CD4-positive, CD25-positive, alpha-beta regulatory T cell (primary cell): ENCODE results near the gene SPCS1. TPM values are rescaled to one million over a fixed set of nuclear protein-coding genes. Genes with fewer than 3 reads are reported as not detected.

Experiments
- ATAC-seq, 2 donors: fragments of 150-1000 bp; cut with Tn5 transposase; one replicate each; pipeline ENCODE4 v1.10.0; 2021; ENCODE audit warnings: low read depth in 2 of 2, moderate number of reproducible peaks in 2 of 2, moderate library complexity in 1 of 2
- DNase-seq, 3 donors: peaks; one replicate each; pipeline versions ENCODE4 v3.0.0 to v3.0.0-alpha.2; 2012 to 2022; ENCODE audit warnings: mixed read lengths in 1 of 3
- H3K27ac ChIP-seq: one replicate; pipeline ENCODE4 v1.7.0; 2013; ENCODE audit warnings: mild to moderate bottlenecking, low read length; ENCODE audit not compliant: insufficient read depth, poor library complexity, severe bottlenecking
- H3K27me3 ChIP-seq: one replicate; pipeline ENCODE4 v1.7.0; 2013; ENCODE audit warnings: low read length; ENCODE audit not compliant: control insufficient read depth, insufficient read depth
- H3K36me3 ChIP-seq: one replicate; pipeline ENCODE4 v1.7.0; 2013; ENCODE audit warnings: mild to moderate bottlenecking, low read length, moderate library complexity; ENCODE audit not compliant: control insufficient read depth, insufficient read depth
- H3K4me1 ChIP-seq: 2 replicates; pipeline ENCODE4 v1.7.0; 2013; ENCODE audit warnings: mild to moderate bottlenecking, low read length; ENCODE audit not compliant: insufficient read depth, control insufficient read depth, poor library complexity, severe bottlenecking
- H3K4me3 ChIP-seq: one replicate; pipeline ENCODE4 v1.7.0; 2013; ENCODE audit warnings: low read depth, mild to moderate bottlenecking, low read length, moderate library complexity
- H3K9me3 ChIP-seq, 2 experiments: 1 replicate in 1 of 2; 2 replicates in 1 of 2; pipeline ENCODE4 v1.7.0; 2013; ENCODE audit warnings: low read length in 2 of 2, mild to moderate bottlenecking in 1 of 2, moderate library complexity in 1 of 2; ENCODE audit not compliant: control insufficient read depth in 2 of 2
- H3K27ac Mint-ChIP-seq, 3 donors: one replicate each; pipeline ENCODE4 v1.8.0; 2020 to 2022; ENCODE audit warnings: mild to moderate bottlenecking in 3 of 3, mixed read lengths in 3 of 3, moderate library complexity in 2 of 3
- H3K27me3 Mint-ChIP-seq: one replicate; pipeline ENCODE4 v1.8.0; 2022; ENCODE audit warnings: mild to moderate bottlenecking, mixed read lengths
- H3K36me3 Mint-ChIP-seq: one replicate; pipeline ENCODE4 v1.8.0; 2020; ENCODE audit warnings: mixed read lengths
- H3K4me1 Mint-ChIP-seq, 4 donors: one replicate each; pipeline ENCODE4 v1.8.0; 2020 to 2022; ENCODE audit warnings: mixed read lengths in 4 of 4, mild to moderate bottlenecking in 1 of 4
- H3K4me3 Mint-ChIP-seq, 4 donors: one replicate each; pipeline ENCODE4 v1.8.0; 2020 to 2022; ENCODE audit warnings: mild to moderate bottlenecking in 4 of 4, mixed read lengths in 4 of 4, moderate library complexity in 3 of 4
- H3K9me3 Mint-ChIP-seq, 7 donors: one replicate each; pipeline ENCODE4 v1.8.0; 2020 to 2022; ENCODE audit warnings: mixed read lengths in 7 of 7, mild to moderate bottlenecking in 3 of 7, moderate library complexity in 2 of 7
- polyA plus RNA-seq, 4 donors: library from polyadenylated mRNA; unstranded; fragments of 300-500 nt; fragmentation: Illumina TruSeq; gene quantifications; one replicate each; pipeline ENCODE4 v1.2.3, GENCODE V29; 2021
- total RNA-seq: library from RNA; stranded (reverse); gene quantifications from one replicate; pipeline ENCODE4 v1.2.3, GENCODE V29; 2022

Gene SPCS1
- total and polyA plus RNA-seq, 5 donors from 2014 or later: 57.6 to 318 (median 307) TPM

DNA sequence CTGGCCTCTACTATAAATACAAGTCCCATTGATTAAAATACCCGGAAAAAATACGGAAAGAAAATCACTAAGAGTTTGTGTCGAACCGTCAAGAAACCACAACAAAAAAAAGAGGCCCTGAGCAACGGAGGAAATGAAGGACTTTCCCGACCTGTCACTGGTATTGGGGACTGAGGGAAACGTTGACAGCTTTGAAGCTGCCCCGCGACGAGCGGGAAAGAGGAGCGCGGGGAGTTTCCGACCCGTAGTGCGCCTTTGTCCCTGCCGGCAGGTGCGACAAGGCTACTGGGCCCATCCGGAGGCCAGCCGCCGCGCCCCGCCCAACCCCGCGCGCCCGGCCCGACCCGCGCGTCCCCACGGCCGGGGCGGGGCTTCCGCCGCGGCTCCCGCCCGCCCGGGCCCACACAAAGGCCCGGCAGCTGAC is 20.6 kb upstream of the SPCS1 start:
- Histone ChIP-seq H3K4me3 (peak overlapping the region; percentile 90), H3K4me1 (peaks cover 28% of the 10 kb centered on the region)
- peaks cover 24% of the 10 kb centered on the region for H3K36me3 Mint-ChIP-seq

DNA sequence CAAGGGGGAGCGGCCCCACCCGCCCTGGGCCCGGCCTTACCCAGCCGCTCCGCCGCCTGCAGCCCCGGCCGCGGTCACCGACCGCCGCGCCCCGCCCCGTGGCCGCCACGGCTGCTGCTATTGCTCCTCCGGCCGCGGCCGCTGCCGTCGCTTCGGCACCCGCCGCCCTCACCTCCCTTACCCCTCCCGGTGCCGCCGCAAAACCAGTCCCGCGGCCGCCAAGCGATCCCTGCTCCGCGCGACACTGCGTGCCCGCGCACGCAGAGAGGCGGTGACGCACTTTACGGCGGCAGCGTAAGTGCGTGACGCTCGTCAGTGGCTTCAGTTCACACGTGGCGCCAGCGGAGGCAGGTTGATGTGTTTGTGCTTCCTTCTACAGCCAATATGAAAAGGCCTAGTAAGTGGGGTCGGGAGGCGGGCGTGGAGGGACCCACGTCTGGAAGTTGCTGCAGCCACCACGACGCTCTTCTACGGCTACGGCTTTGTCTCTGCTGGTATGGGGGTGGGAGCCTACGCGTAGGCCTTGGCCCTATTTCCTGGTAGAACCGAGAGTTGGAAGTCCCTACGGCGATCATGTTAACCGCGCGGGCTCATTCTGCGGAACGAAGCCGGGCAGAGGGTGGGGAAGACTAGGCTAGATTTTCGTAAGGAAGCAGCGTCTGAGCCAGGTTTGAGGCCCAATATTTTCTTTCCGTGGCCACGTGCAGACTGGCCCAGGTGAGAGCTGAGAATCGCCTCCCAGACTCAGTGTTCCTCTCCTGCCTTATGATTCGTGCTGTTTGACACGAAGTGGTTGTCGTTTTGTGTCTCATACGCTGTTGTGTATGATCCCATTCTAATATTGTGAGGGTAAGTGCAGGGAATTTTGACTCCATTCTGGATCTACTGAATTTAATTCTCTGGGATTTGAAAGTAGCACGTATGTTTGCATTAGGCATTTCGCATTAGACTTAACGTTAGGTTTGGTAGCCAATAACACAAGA is 19.9 kb upstream of the SPCS1 start, which contains the start of the genes GNL3 and PBRM1:
Gene GNL3, plus strand, starts transcription at position 324 of the 983 bp plus-strand sequence. Its CDS starts 61 bp downstream, at position 385.
Gene PBRM1, minus strand, starts transcription at position 205 of the 983 bp plus-strand sequence.
- Mint-ChIP-seq H3K27me3 (no peaks in the 10 kb centered on the region), H3K4me1 (peaks cover 20 to 72% (median 41%) of the 10 kb centered on the region in 4 donors), H3K9me3 (no peaks in the 10 kb centered on the region), H3K27ac (peak within 1 kb of the TSS; percentile 98 to 99 (median 98)), H3K36me3 (peaks cover 25% of the 10 kb centered on the region), H3K4me3 (peak within 1 kb of the TSS; percentile 94 to 99 (median 98))
- Histone ChIP-seq H3K4me1 (peaks cover 28% of the 10 kb centered on the region), H3K36me3 (peaks cover 39% of the 10 kb centered on the region), H3K9me3 (no peaks in the 10 kb centered on the region), H3K27me3 (no peaks in the 10 kb centered on the region), H3K4me3 (peak within 1 kb of the TSS; percentile 90), H3K27ac (peak within 1 kb of the TSS; percentile 91)
- peak; percentile 90 to 98 (median 93) for DNase-seq
- ATAC-seq: peak; percentile 89 to 91

More for the DNA sequence above, 20.6 kb upstream of the SPCS1 start:
- H3K27me3 Mint-ChIP-seq: no peaks in the 10 kb centered on the region
- H3K4me1 Mint-ChIP-seq: peaks cover 23 to 73% (median 42%) of the 10 kb centered on the region in 4 donors
- Histone ChIP-seq H3K36me3 (peaks cover 32% of the 10 kb centered on the region), H3K9me3 (no peaks in the 10 kb centered on the region), H3K27me3 (no peaks in the 10 kb centered on the region), H3K27ac (peak overlapping the region; percentile 91)
- DNase-seq (peak; percentile 66 to 81 (median 79)), ATAC-seq (peak; percentile 67 to 70)
- no peaks in the 10 kb centered on the region for H3K9me3 Mint-ChIP-seq
- peak overlapping the region; percentile 88 to 98 (median 94) for H3K27ac Mint-ChIP-seq
- H3K4me3 Mint-ChIP-seq: peak overlapping the region; percentile 92 to 97 (median 93)

DNA sequence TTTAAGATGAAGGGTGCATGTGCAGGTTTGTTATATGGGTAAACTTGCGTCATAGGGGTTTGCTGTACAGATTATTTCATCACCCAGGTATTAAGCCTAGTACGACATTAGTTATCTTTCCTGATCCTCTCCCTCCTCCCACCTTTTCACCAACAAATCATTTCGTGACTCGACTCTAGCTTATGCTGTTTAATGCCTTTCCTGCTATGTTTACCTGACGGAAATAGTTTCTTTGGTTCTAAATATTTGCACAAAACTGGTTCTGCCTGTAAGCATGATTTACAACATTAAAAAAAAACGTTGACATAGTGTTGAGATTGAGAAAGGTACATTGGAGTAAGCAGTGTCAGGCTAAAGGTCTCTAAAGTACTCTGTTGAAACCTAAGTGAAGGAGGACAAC is 17.6 kb upstream of the SPCS1 start:
- Mint-ChIP-seq H3K36me3 (peaks cover 31% of the 10 kb centered on the region), H3K4me1 (peaks cover 10 to 57% (median 31%) of the 10 kb centered on the region in 4 donors), H3K9me3 (no peaks in the 10 kb centered on the region), H3K27me3 (no peaks in the 10 kb centered on the region), H3K4me3 (peak overlapping the region in 3 of 4 donors; percentile 24 to 94 (median 79)), H3K27ac (peak overlapping the region in 1 of 3 donors; percentile 46)
- Histone ChIP-seq H3K9me3 (no peaks in the 10 kb centered on the region), H3K27me3 (no peaks in the 10 kb centered on the region), H3K36me3 (peaks cover 61% of the 10 kb centered on the region), H3K27ac (peak overlapping the region; percentile 91), H3K4me3 (no peak overlapping the region), H3K4me1 (peaks cover 28% of the 10 kb centered on the region)
- DNase-seq: no peak
- no peak for ATAC-seq

DNA sequence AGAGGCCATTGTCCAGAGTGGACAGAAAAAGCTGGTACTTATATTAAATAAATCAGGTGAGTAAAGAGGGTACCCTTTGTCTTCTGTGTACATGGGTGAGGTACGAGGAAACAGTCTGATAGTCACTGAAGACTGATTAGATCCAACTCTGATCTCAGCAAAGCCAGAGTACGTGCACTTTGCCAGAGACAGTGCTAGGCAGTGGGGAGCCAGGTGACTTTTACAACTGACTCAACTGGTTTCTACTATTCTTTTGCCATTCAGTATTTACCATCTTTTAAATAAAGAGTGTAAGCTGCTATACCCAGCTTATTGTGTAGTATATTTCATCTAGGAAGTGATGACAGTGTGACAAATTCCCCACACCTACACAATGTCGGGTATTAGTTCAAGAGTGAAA is 16.8 kb upstream of the SPCS1 start:
- DNase-seq (no peak), ATAC-seq (no peak)
- H3K27me3 Mint-ChIP-seq: no peaks in the 10 kb centered on the region
- Histone ChIP-seq H3K27me3 (no peaks in the 10 kb centered on the region), H3K4me3 (no peak overlapping the region), H3K4me1 (peaks cover 20% of the 10 kb centered on the region), H3K27ac (no peak overlapping the region), H3K36me3 (peaks cover 69% of the 10 kb centered on the region), H3K9me3 (no peaks in the 10 kb centered on the region)
- peaks cover 37% of the 10 kb centered on the region for H3K36me3 Mint-ChIP-seq
- no peaks in the 10 kb centered on the region for H3K9me3 Mint-ChIP-seq
- peak overlapping the region in 2 of 3 donors; percentile 32 to 54 for H3K27ac Mint-ChIP-seq
- peak overlapping the region in 1 of 4 donors; percentile 94 for H3K4me3 Mint-ChIP-seq
- H3K4me1 Mint-ChIP-seq: peaks cover 10 to 49% (median 34%) of the 10 kb centered on the region in 4 donors

DNA sequence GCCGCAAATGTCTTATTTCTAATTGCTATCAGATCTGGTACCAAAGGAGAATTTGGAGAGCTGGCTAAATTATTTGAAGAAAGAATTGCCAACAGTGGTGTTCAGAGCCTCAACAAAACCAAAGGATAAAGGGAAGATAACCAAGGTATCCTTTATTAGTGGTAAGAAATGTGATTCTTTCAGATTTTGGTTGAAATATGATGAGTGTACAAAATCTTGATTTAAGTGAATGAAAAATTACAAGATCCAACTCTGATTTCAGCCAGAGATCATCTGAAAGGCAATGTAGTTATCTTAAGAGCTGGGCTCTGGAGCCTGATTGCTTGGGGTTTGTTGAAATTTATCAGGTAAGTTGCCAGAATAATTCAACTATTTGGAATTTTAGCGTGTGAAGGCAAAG is 15.3 kb upstream of the SPCS1 start:
- Histone ChIP-seq H3K4me1 (peaks cover 12% of the 10 kb centered on the region), H3K27me3 (no peaks in the 10 kb centered on the region), H3K36me3 (peaks cover 82% of the 10 kb centered on the region), H3K9me3 (no peaks in the 10 kb centered on the region), H3K4me3 (no peak overlapping the region), H3K27ac (no peak overlapping the region)
- H3K36me3 Mint-ChIP-seq: peaks cover 47% of the 10 kb centered on the region
- no peaks in the 10 kb centered on the region for H3K9me3 Mint-ChIP-seq
- DNase-seq: no peak
- H3K4me3 Mint-ChIP-seq: peak overlapping the region in 2 of 4 donors; percentile 32 to 40
- no peak overlapping the region for H3K27ac Mint-ChIP-seq
- no peak for ATAC-seq
- H3K27me3 Mint-ChIP-seq: no peaks in the 10 kb centered on the region
- peaks cover 0 to 37% (median 26%) of the 10 kb centered on the region in 4 donors for H3K4me1 Mint-ChIP-seq

DNA sequence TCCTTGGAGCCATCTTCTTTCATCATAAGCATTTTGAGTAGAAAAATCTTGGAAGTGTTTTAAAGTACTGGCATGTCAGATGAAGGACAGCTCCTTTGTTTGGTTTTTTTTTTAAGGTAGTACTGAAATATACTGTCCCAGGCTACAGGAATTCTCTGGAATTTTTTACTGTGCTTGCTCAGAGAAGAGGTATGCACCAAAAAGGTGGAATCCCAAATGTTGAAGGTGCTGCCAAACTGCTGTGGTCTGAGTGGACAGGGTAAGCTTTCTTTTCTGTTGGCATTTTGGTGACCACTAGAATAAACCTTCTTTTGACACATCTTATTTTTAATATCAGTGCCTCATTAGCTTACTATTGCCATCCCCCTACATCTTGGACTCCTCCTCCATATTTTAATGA is 12.8 kb upstream of the SPCS1 start:
- H3K36me3 Mint-ChIP-seq: peaks cover 40% of the 10 kb centered on the region
- H3K27ac Mint-ChIP-seq: peak overlapping the region in 2 of 3 donors; percentile 67 to 69
- DNase-seq: no peak

DNA sequence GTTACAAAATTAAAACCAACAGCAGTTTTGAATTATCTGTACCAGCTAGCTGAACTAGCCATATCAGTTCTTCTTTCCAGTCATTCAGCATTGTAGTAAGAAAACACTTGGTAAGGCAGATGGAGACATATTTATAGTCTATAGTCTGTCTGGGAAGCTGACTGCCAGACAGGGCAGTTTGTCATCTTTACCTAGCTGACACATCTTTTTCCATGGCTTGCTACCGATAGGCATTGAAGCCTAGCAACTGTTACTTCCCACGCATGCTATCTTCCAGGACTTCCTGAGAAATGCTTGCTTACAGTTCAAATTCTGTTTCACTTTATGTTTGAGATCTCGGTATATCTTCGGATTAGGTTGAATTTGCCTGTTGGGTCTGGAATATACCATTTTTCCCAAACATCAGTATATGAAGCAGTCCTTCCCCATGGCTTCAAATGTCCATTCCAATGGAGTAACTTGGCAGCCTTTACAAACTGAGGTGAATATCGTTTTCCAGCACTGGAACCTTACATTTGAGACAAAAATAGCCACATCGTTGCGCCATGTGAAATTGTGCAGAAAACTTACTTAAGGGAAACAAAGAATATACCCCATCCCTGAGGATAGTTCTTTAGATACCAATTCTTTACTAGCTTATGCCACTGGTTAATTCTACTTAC is 11.2 kb upstream of the SPCS1 start:
- H3K27me3 ChIP-seq: no peaks in the 10 kb centered on the region
- Mint-ChIP-seq H3K27ac (no peak overlapping the region), H3K36me3 (peaks cover 27% of the 10 kb centered on the region)

More for the DNA sequence above, 12.8 kb upstream of the SPCS1 start:
- H3K4me1 Mint-ChIP-seq: peaks cover 0 to 22% (median 16%) of the 10 kb centered on the region in 4 donors
- Histone ChIP-seq H3K36me3 (peaks cover 96% of the 10 kb centered on the region), H3K9me3 (no peaks in the 10 kb centered on the region), H3K4me1 (no peaks in the 10 kb centered on the region), H3K27ac (no peak overlapping the region), H3K4me3 (no peak overlapping the region), H3K27me3 (no peaks in the 10 kb centered on the region)
- no peak for ATAC-seq
- H3K9me3 Mint-ChIP-seq: no peaks in the 10 kb centered on the region
- no peaks in the 10 kb centered on the region for H3K27me3 Mint-ChIP-seq
- H3K4me3 Mint-ChIP-seq: no peak overlapping the region

More for the DNA sequence above, 11.2 kb upstream of the SPCS1 start:
- no peak for DNase-seq
- H3K9me3 ChIP-seq: no peaks in the 10 kb centered on the region
- no peaks in the 10 kb centered on the region for H3K4me1 ChIP-seq
- H3K27ac ChIP-seq: no peak overlapping the region
- Mint-ChIP-seq H3K4me3 (no peak overlapping the region), H3K9me3 (no peaks in the 10 kb centered on the region), H3K4me1 (peaks cover 0 to 18% (median 8%) of the 10 kb centered on the region in 4 donors), H3K27me3 (no peaks in the 10 kb centered on the region)
- H3K36me3 ChIP-seq: peaks cover 85% of the 10 kb centered on the region
- H3K4me3 ChIP-seq: no peak overlapping the region
- ATAC-seq: no peak
